Thymus (tissue), 11 donors: ENCODE data around the gene CGN. TPM values are rescaled to one million over a fixed set of nuclear protein-coding genes. Genes with fewer than 3 reads are reported as not detected.

ENCODE experiments used
- DNase-seq, 9 donors: peaks; one replicate each; pipeline ENCODE4 v3.0.0-alpha.2; 2013; ENCODE audit warnings: low spot score in 9 of 9, low read depth in 6 of 9, missing footprints in 1 of 9
- H3K27ac ChIP-seq, 2 donors: one replicate each; pipeline ENCODE4 v1.5.1; 2013; ENCODE audit warnings: control low read depth in 1 of 2, low read depth in 1 of 2, low read length in 1 of 2, mild to moderate bottlenecking in 1 of 2, moderate library complexity in 1 of 2
- H3K27me3 ChIP-seq, 2 donors: one replicate each; pipeline ENCODE4 v1.5.1; 2013; ENCODE audit warnings: low read length in 1 of 2; ENCODE audit not compliant: control insufficient read depth in 2 of 2, insufficient read depth in 1 of 2
- H3K36me3 ChIP-seq, 2 donors: one replicate each; pipeline ENCODE4 v1.5.1; 2013; ENCODE audit warnings: low read length in 1 of 2, mild to moderate bottlenecking in 1 of 2, moderate library complexity in 1 of 2; ENCODE audit not compliant: control insufficient read depth in 2 of 2, insufficient read depth in 2 of 2
- H3K4me1 ChIP-seq, 2 donors: one replicate each; pipeline ENCODE4 v1.5.1; 2013; ENCODE audit warnings: low read length in 2 of 2; ENCODE audit not compliant: control insufficient read depth in 2 of 2, insufficient read depth in 2 of 2
- H3K4me3 ChIP-seq, 2 donors: one replicate each; pipeline ENCODE4 v1.5.1; 2013; ENCODE audit warnings: low read length in 2 of 2, control low read depth in 1 of 2, mild to moderate bottlenecking in 1 of 2
- H3K9me3 ChIP-seq, 2 donors: one replicate each; pipeline ENCODE4 v1.5.1; 2013; ENCODE audit warnings: low read length in 1 of 2, mild to moderate bottlenecking in 1 of 2; ENCODE audit not compliant: control insufficient read depth in 2 of 2, insufficient read depth in 1 of 2
- WGBS: extraction: QIAGEN DNeasy Blood & Tissue Kit; methylation state at CpG from one replicate; pipeline ENCODE4 v1.1.7; 2013; 5-methylcytosine and 5-hydroxymethylcytosine counted together
- polyA plus RNA-seq: library from polyadenylated mRNA; stranded (reverse); fragments of 200-250 nt; gene quantifications from one replicate; pipeline ENCODE4 v1.2.3, GENCODE V29; 2013
- total RNA-seq: library from RNA; stranded (reverse); fragments of 120-200 nt; gene quantifications from one replicate; pipeline ENCODE4 v1.2.4, GENCODE V29; 2013
- donor health status: healthy.

Gene CGN
- total and polyA plus RNA-seq, 2 donors = 0.90 to 2.8 TPM

- Histone ChIP-seq H3K36me3 (no peaks in the 10 kb centered on the region), H3K4me1 (no peaks in the 10 kb centered on the region), H3K27ac (no peak overlapping the region), H3K27me3 (no peaks in the 10 kb centered on the region), H3K4me3 (no peak overlapping the region), H3K9me3 (no peaks in the 10 kb centered on the region)
- no peak for DNase-seq
- 95% methylated on average over 3 of the region's 3 CpGs for WGBS
Measured at GRCh38 chr1:151493042-151493441, 18.1 kb upstream of the CGN start.

GRCh38 chr1:151494741-151495281, 16.4 kb upstream of the CGN start:
- H3K27ac ChIP-seq = no peak overlapping the region
- H3K27me3 ChIP-seq = no peaks in the 10 kb centered on the region
- DNase-seq = no peak
- 18% methylated on average over 1 of the region's 1 CpG for WGBS
- H3K9me3 ChIP-seq = no peaks in the 10 kb centered on the region
- no peak overlapping the region for H3K4me3 ChIP-seq
- no peaks in the 10 kb centered on the region for H3K36me3 ChIP-seq
- H3K4me1 ChIP-seq = no peaks in the 10 kb centered on the region

- no peak overlapping the region for H3K27ac ChIP-seq
- no peak for DNase-seq
- 94% methylated on average over 1 of the region's 1 CpG for WGBS
- no peaks in the 10 kb centered on the region for H3K27me3 ChIP-seq
- no peaks in the 10 kb centered on the region for H3K4me1 ChIP-seq
- H3K4me3 ChIP-seq = no peak overlapping the region
- no peaks in the 10 kb centered on the region for H3K36me3 ChIP-seq
- H3K9me3 ChIP-seq = no peaks in the 10 kb centered on the region
Measured at GRCh38 chr1:151495316-151495715, 15.9 kb upstream of the CGN start.

DNA sequence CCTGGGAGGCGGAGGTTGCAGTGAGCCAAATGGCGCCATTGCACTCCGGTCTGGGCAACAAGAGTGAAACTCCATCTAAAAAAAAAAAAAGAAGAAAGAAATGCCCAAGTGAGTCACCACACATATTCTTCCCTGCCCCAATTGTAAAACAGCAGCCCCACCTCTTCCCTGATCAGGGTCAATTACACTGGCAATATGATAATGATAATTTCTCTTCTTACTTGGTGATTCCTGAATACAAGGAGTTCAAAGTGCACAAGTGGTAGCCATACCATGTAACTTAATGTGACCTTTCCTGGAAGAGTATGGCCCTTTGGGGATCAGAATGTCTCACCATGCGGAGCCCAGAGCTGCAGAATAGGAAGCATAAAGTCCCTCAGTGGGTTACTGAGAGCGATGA, 11.8 kb upstream of the CGN start:
- H3K27me3 ChIP-seq = no peaks in the 10 kb centered on the region
- no peaks in the 10 kb centered on the region for H3K4me1 ChIP-seq
- no peak overlapping the region for H3K4me3 ChIP-seq
- no peak for DNase-seq
- no peak overlapping the region for H3K27ac ChIP-seq
- no peaks in the 10 kb centered on the region for H3K9me3 ChIP-seq
- 98% methylated on average over 5 of the region's 5 CpGs for WGBS
- no peaks in the 10 kb centered on the region for H3K36me3 ChIP-seq

DNA sequence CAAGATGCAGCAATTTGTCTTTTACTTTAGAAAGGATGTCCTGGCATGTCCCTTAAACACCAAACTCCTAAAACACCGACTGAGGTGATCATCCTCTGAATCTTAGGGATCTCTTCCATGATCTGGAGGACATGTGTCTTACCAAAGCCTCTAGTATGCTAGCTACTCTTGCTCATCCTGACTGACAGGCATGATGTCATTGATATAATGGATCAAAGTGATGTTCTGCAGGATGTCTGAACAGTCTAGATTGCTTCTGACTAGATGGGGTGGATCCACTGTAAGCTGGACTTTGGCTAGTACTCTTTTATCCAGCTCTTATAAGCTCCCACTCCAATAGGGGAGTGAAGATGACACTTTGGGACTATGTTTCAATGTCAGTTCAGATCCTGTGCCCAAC, 11.3 kb upstream of the CGN start:
- Histone ChIP-seq H3K4me3 (no peak overlapping the region), H3K4me1 (no peaks in the 10 kb centered on the region), H3K9me3 (no peaks in the 10 kb centered on the region), H3K27me3 (no peaks in the 10 kb centered on the region), H3K36me3 (no peaks in the 10 kb centered on the region), H3K27ac (no peak overlapping the region)
- WGBS = 97% methylated on average over 1 of the region's 1 CpG
- DNase-seq = no peak

- Histone ChIP-seq H3K4me3 (no peak overlapping the region), H3K27me3 (no peaks in the 10 kb centered on the region), H3K4me1 (no peaks in the 10 kb centered on the region), H3K36me3 (no peaks in the 10 kb centered on the region), H3K27ac (no peak overlapping the region), H3K9me3 (no peaks in the 10 kb centered on the region)
- 90% methylated on average over 10 of the region's 10 CpGs for WGBS
- no peak for DNase-seq
Measured at GRCh38 chr1:151501474-151501873, 9.7 kb upstream of the CGN start.

GRCh38 chr1:151502035-151502700, 9.0 kb upstream of the CGN start:
- H3K27me3 ChIP-seq = no peaks in the 10 kb centered on the region
- no peaks in the 10 kb centered on the region for H3K4me1 ChIP-seq
- H3K27ac ChIP-seq = no peak overlapping the region
- no peaks in the 10 kb centered on the region for H3K9me3 ChIP-seq
- 94% methylated on average over 5 of the region's 5 CpGs for WGBS
- H3K4me3 ChIP-seq = no peak overlapping the region
- H3K36me3 ChIP-seq = no peaks in the 10 kb centered on the region
- DNase-seq = no peak

- WGBS = 74% methylated on average over 7 of the region's 7 CpGs
Measured at GRCh38 chr1:151502859-151503780, 8.1 kb upstream of the CGN start.

DNA sequence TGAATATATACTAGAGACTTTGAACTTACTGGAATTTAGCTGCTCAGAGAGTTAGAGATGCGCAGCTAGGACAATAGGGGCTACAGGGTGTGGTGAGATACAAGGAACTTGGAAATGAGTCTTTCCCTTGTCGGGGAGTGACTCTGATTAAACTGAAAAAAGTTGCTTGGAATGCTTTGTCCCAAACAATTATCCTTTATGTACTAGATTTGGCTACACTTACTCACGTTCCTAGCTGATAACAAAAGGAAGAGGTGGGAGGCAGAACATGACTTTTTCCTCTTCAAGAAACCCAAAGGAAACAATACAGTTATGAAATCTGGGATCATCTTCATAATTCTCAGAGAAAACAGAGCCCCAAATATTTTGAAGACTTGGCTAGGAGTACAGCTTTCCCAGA, 6.9 kb upstream of the CGN start:
- Histone ChIP-seq H3K4me3 (no peak overlapping the region), H3K27me3 (peaks cover 0 to 2% of the 10 kb centered on the region in 2 donors), H3K27ac (no peak overlapping the region), H3K9me3 (no peaks in the 10 kb centered on the region), H3K36me3 (no peaks in the 10 kb centered on the region), H3K4me1 (no peaks in the 10 kb centered on the region)
- no peak for DNase-seq
- 86% methylated on average over 3 of the region's 3 CpGs for WGBS

More at GRCh38 chr1:151502859-151503780, 8.1 kb upstream of the CGN start:
- no peaks in the 10 kb centered on the region for H3K27me3 ChIP-seq
- H3K4me1 ChIP-seq = no peaks in the 10 kb centered on the region
- H3K4me3 ChIP-seq = no peak overlapping the region
- no peak overlapping the region for H3K27ac ChIP-seq
- DNase-seq = no peak
- no peaks in the 10 kb centered on the region for H3K36me3 ChIP-seq
- no peaks in the 10 kb centered on the region for H3K9me3 ChIP-seq
